ENCODE measurements around the gene CD7. TPM values are rescaled to one million over a fixed set of nuclear protein-coding genes. Genes with fewer than 3 reads are reported as not detected.

The CD7 gene
- total and polyA plus RNA-seq, 9 of the 15 experiments (the other 6 are each of a cell fraction or from before 2014, with no cell fraction given): 0.21 to 0.35 TPM; not detected in 7

DNA sequence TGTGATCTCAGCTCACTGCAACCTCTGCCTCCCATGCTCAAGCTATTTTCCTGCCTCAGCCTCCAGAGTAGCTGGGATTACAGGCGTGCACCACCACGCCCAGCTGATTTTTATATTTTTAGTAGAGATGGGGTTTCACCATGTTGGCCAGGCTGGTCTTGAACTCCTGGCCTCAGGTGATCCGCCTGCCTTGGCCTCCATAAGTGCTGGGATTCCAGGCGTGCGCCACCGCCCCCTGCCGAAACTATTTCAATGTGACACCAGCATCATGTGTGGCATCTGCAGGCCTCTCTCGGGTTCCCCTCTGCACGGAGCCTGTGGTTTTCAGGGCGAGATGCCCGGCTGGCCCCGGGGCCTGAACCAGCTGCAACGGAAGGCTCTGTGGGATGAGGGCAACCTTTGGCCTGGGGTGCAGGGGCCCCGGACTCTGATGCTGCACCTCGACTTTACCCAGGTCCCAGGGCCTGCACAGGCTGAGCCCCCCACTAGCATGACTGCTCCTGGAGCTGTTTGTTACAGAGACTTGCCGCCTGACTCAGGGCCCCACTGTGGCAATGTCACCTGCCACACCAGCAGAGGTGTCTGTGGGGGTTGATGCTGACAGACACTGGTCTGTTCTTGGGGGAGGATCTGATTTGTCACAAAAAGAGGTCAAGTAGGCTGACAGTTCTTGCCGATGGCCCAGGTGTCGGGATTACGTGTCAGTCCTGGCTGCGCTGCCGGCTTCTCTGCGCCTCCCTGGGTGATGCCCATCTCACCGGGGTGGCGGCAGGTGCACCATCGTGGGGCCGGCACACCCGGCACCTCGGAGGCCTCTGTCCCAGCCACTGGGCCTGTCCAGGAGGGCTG lies 33.0 kb upstream of the CD7 start:
- intact Hi-C loops (cut with micrococcal nuclease): loop anchor here (1.0 to 10.0 kb wide), 4 partner anchors 64 to 417 kb away; no protein-coding TSS in a partner anchor
- H2AFZ ChIP-seq (ENCODE audit: low read depth, low read length): no peak overlapping the region
- H3K36me3 ChIP-seq (ENCODE audit: control insufficient read depth, insufficient read depth, low read length): no peaks in the 10 kb centered on the region
- H3K9ac ChIP-seq (ENCODE audit: insufficient read depth in 1 of 2, low read depth in 2 of 2, low read length in 2 of 2): no peak overlapping the region
- DNase-seq (ENCODE audit: extremely low read depth in 1 of 4, low spot score in 3 of 4) (peak in 2 of 4 experiments; percentile 46 to 78), ATAC-seq (peak; percentile 72), FAIRE-seq (no peak)
- H4K20me1 ChIP-seq (replicated peaks; ENCODE audit: control insufficient read depth, insufficient read depth, low read length): no peaks in the 10 kb centered on the region
- H3K79me2 ChIP-seq (ENCODE audit: control insufficient read depth, insufficient read depth, low read length): no peaks in the 10 kb centered on the region
- no peak overlapping the region for H3K27ac ChIP-seq (ENCODE audit: extremely low read depth, low read depth, low read length)
- H3K4me1 ChIP-seq (replicated peaks in 1 of 2; ENCODE audit: control insufficient read depth in 2 of 2, insufficient read depth in 2 of 2, low read length in 2 of 2): peaks cover 24 to 65% of the 10 kb centered on the region in 2 experiments
- no peak overlapping the region for H3K4me2 ChIP-seq (ENCODE audit: insufficient read depth, low read length)
- POLR2A ChIA-PET: interaction anchor here (0.6 to 1.6 kb wide), 4 partner anchors 65 to 254 kb away, joined by 3 to 4 read pairs (median 4); partner anchors contain the start of gene HEXD
- no peaks in the 10 kb centered on the region for H3K27me3 ChIP-seq (ENCODE audit: control insufficient read depth in 2 of 2, insufficient read depth in 2 of 2, low read length in 2 of 2)
- CTCF ChIA-PET (ENCODE audit: low intra/inter-chr PET ratio): interaction anchor here (0.5 to 2.1 kb wide), 4 partner anchors 38 to 145 kb away, joined by 3 to 4 read pairs (median 4); no protein-coding TSS in a partner anchor
- H3K9me1 ChIP-seq (ENCODE audit: control insufficient read depth, insufficient read depth, low read length): no peaks in the 10 kb centered on the region
- in situ Hi-C loops (cut with MboI): loop anchor here (5.0 kb wide), 2 partner anchors 207 to 432 kb away; no protein-coding TSS in a partner anchor
- BruUV-seq (replicated peaks): no TSS peak
- H3K9me3 ChIP-seq (replicated peaks; ENCODE audit: control insufficient read depth, insufficient read depth, low read depth, low read length): no peaks in the 10 kb centered on the region
- WGBS (ENCODE audit: insufficient coverage, low coverage, missing lambda C conversion rate): 56% methylated on average over 19 of the region's 28 CpGs
- no peak overlapping the region for H3K4me3 ChIP-seq
- TF ChIP-seq, protein P1, sequence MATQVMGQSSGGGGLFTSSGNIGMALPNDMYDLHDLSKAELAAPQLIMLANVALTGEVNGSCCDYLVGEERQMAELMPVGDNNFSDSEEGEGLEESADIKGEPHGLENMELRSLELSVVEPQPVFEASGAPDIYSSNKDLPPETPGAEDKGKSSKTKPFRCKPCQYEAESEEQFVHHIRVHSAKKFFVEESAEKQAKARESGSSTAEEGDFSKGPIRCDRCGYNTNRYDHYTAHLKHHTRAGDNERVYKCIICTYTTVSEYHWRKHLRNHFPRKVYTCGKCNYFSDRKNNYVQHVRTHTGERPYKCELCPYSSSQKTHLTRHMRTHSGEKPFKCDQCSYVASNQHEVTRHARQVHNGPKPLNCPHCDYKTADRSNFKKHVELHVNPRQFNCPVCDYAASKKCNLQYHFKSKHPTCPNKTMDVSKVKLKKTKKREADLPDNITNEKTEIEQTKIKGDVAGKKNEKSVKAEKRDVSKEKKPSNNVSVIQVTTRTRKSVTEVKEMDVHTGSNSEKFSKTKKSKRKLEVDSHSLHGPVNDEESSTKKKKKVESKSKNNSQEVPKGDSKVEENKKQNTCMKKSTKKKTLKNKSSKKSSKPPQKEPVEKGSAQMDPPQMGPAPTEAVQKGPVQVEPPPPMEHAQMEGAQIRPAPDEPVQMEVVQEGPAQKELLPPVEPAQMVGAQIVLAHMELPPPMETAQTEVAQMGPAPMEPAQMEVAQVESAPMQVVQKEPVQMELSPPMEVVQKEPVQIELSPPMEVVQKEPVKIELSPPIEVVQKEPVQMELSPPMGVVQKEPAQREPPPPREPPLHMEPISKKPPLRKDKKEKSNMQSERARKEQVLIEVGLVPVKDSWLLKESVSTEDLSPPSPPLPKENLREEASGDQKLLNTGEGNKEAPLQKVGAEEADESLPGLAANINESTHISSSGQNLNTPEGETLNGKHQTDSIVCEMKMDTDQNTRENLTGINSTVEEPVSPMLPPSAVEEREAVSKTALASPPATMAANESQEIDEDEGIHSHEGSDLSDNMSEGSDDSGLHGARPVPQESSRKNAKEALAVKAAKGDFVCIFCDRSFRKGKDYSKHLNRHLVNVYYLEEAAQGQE (IDR thresholded peaks at IDR 0.05; ENCODE audit: borderline replicate concordance): peak; percentile 76
- TF ChIP-seq, protein P1 (CRISPR knock-in tag; IDR thresholded peaks at IDR 0.05; ENCODE audit: low read depth): no peak
- TF ChIP-seq DPF2 (IDR thresholded peaks at IDR 0.05) (0 out of 2 replicates have a peak, but pooled peaks have one; percentile 29), TAL1 (IDR thresholded peaks at IDR 0.05) (no peak), GTF3C2 (IDR thresholded peaks at IDR 0.05; ENCODE audit: borderline replicate concordance, extremely low read depth, insufficient read length) (peak; percentile 60)
- TF ChIP-seq, protein P2, sequence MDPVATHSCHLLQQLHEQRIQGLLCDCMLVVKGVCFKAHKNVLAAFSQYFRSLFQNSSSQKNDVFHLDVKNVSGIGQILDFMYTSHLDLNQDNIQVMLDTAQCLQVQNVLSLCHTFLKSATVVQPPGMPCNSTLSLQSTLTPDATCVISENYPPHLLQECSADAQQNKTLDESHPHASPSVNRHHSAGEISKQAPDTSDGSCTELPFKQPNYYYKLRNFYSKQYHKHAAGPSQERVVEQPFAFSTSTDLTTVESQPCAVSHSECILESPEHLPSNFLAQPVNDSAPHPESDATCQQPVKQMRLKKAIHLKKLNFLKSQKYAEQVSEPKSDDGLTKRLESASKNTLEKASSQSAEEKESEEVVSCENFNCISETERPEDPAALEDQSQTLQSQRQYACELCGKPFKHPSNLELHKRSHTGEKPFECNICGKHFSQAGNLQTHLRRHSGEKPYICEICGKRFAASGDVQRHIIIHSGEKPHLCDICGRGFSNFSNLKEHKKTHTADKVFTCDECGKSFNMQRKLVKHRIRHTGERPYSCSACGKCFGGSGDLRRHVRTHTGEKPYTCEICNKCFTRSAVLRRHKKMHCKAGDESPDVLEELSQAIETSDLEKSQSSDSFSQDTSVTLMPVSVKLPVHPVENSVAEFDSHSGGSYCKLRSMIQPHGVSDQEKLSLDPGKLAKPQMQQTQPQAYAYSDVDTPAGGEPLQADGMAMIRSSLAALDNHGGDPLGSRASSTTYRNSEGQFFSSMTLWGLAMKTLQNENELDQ (CRISPR knock-in tag; IDR thresholded peaks at IDR 0.05; ENCODE audit: borderline replicate concordance): no peak

All from K562 (cell line).